GM12874 (cell line): ENCODE results near the gene LEUTX.

Source experiments
- CTCF ChIP-seq: IDR thresholded peaks from 2 replicates; pipeline ENCODE4 v1.5.1; 2011; ENCODE audit warnings: low read depth, mild to moderate bottlenecking, control low read depth, low read length, moderate library complexity; ENCODE audit not compliant: insufficient read depth

Gene LEUTX

GRCh38 chr19:39809368-39809767 is 30.7 kb downstream of the LEUTX start:
- no peak for TF ChIP-seq CTCF

- TF ChIP-seq CTCF, result no peak
These were observed 31.8 kb downstream of the LEUTX start for GRCh38 chr19:39810424-39810823.

GRCh38 chr19:39811064-39811463 is 32.4 kb downstream of the LEUTX start:
- no peak for TF ChIP-seq CTCF

GRCh38 chr19:39813264-39813993 is 34.8 kb downstream of the LEUTX start:
- no peak for TF ChIP-seq CTCF

- TF ChIP-seq CTCF, result no peak
These were observed 35.9 kb downstream of the LEUTX start for GRCh38 chr19:39814595-39814994.

DNA sequence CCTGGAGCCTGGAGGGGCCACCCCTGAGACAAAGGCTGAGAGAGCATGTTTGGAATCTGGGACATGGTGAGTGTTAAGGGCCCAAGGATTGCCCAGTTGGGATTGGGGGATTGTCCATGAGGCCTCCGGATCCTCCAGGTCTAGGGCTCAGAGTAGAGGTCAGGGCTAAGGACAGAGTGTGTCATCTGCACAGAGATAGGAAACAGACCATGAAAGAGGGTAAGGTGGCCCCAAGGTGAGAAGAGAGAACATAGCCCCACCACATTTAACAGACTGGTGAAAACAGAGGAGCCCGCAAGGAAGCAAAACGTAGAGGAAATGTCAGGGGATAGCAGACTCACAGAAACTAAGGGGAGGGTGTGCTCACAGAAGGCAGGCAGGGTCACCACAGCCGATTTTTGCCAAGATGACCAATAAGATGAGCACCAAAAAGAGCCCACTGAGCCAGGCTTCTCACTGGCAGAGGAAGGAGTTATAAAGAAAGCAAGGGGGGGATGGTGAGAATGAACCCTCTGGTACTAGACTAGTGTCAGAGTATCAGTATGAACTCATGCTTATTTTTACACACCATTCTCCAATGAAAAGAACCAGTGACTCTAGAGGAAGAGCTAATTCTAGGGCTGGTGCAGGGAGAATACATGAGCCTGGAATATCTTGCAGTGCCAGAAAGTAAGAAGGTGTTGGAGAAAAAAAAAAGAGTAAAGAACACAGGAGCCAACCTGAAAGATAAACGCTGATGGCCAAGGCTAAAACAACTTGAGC is 37.8 kb downstream of the LEUTX start:
- no peak for TF ChIP-seq CTCF

DNA sequence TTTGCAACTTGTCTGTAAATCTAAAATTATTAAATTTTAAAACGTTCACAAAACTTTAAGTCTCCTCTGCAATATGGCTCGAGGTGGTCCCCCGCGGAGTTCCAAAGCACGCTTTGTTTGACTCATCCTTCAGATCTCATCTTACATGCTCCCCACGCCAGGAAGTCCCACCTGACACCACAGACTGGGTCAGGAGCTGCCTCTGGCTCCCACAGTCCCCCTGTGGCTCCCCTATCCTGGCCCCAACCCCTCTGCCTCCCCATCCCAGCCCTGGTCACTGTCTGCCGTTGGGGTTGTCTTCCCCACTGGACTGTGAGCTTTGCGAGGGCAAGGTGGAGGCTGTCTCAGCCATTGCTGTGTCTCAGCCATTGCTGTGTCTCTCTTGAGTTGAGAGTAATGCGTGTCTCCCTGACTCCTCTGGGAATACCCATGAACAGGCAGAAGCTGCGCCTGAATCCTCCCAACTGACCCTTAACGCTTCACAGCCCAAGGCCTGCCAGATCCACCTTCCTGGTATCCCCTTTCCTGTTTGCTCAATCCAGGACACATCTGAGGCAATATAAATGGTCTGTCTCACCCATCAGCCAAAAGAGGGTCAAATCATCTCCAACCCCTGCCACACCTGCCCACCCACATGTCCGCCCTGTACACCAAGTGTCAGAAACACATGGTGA is 39.4 kb downstream of the LEUTX start:
- no peak for TF ChIP-seq CTCF
